Measurements from ENCODE around the gene ZNF367.

DNA sequence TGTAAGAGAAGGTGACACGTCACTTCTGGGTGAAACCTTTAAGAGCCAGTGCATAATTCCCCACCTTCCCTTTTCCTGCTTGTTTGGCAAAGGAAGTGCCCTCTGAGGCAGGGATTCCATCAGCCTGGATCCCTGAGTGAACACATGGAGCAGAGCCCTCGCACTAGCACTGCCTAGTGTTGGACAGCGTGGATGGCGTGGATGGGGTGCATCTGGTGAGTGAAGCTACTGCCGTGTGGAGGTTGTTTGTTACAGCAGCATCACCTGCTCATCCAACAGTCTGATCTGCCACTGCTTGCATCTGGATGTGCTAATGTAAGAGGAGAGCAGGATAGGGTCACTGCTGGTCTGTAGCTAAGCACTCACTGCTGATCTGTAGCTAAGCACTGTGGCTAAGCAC, 69.9 kb downstream of the ZNF367 start:
- TF ChIP-seq GATA3 (IDR thresholded peaks at IDR 0.05; ENCODE audit: low read depth, low read length) = no peak
- no peak for TF ChIP-seq GATA2 (IDR thresholded peaks at IDR 0.05; ENCODE audit: low read depth, low read length)
